Immature natural killer cell (primary cell): ENCODE measurements around the gene BMF. TPM values are rescaled to one million over a fixed set of nuclear protein-coding genes. Genes with fewer than 3 reads are reported as not detected.

Experiments
- DNase-seq, 3 donors: peaks; one replicate each; pipeline ENCODE4 v3.0.0; 2022; ENCODE audit warnings: mixed read lengths in 1 of 3
- H3K27ac Mint-ChIP-seq, 6 donors: one replicate each; pipeline ENCODE4 v1.8.0; 2020; ENCODE audit warnings: mixed read lengths in 6 of 6, mild to moderate bottlenecking in 5 of 6, inconsistent platforms in 4 of 6, moderate library complexity in 3 of 6
- H3K27me3 Mint-ChIP-seq, 3 donors: one replicate each; pipeline ENCODE4 v1.8.0; 2020 to 2021; ENCODE audit warnings: low read depth in 3 of 3, mild to moderate bottlenecking in 3 of 3, mixed read lengths in 3 of 3, moderate library complexity in 3 of 3, inconsistent platforms in 1 of 3
- H3K36me3 Mint-ChIP-seq, 3 donors: one replicate each; pipeline ENCODE4 v1.8.0; 2020; ENCODE audit warnings: mixed read lengths in 3 of 3, inconsistent platforms in 2 of 3, mild to moderate bottlenecking in 2 of 3
- H3K4me1 Mint-ChIP-seq, 2 donors: one replicate each; pipeline ENCODE4 v1.8.0; 2020; ENCODE audit warnings: inconsistent platforms in 2 of 2, mild to moderate bottlenecking in 2 of 2, mixed read lengths in 2 of 2, moderate library complexity in 1 of 2
- H3K4me3 Mint-ChIP-seq, 5 donors: one replicate each; pipeline ENCODE4 v1.8.0; 2020; ENCODE audit warnings: mild to moderate bottlenecking in 5 of 5, mixed read lengths in 5 of 5, inconsistent platforms in 3 of 5, moderate library complexity in 3 of 5
- H3K9me3 Mint-ChIP-seq, 6 donors: one replicate each; pipeline ENCODE4 v1.8.0; 2020; ENCODE audit warnings: mild to moderate bottlenecking in 6 of 6, mixed read lengths in 6 of 6, inconsistent platforms in 4 of 6, moderate library complexity in 3 of 6
- polyA plus RNA-seq, 3 donors: library from polyadenylated mRNA; unstranded; fragments of 300-500 nt; fragmentation: Illumina TruSeq; gene quantifications; one replicate each; pipeline ENCODE4 v1.2.3, GENCODE V29; 2021

BMF gene
- polyA plus RNA-seq, 3 donors from 2014 or later, result 0.38 to 0.80 TPM; not detected in 1

GRCh38 chr15:40104865-40105516 lies 3.7 kb downstream of the BMF start:
- Mint-ChIP-seq H3K4me3 (peak overlapping the region in 4 of 5 donors; percentile 3 to 60 (median 20)), H3K36me3 (no peaks in the 10 kb centered on the region), H3K27me3 (peaks cover 0 to 7% (median 5%) of the 10 kb centered on the region in 3 donors), H3K4me1 (peaks cover 29% of the 10 kb centered on the region in 2 donors), H3K27ac (peak overlapping the region in 2 of 6 donors; percentile 23 to 33), H3K9me3 (peaks cover 0 to 1% (median 0%) of the 10 kb centered on the region in 6 donors)
- DNase-seq, result peak; percentile 58 to 63 (median 59)

GRCh38 chr15:40104296-40104864 lies 4.3 kb downstream of the BMF start:
- DNase-seq, result no peak
- Mint-ChIP-seq H3K4me1 (peaks cover 26 to 27% of the 10 kb centered on the region in 2 donors), H3K36me3 (no peaks in the 10 kb centered on the region), H3K4me3 (peak overlapping the region in 2 of 5 donors; percentile 3 to 6), H3K9me3 (peaks cover 0 to 1% (median 0%) of the 10 kb centered on the region in 6 donors), H3K27me3 (peaks cover 0 to 7% (median 5%) of the 10 kb centered on the region in 3 donors), H3K27ac (no peak overlapping the region)

GRCh38 chr15:40103864-40104271 lies 4.8 kb downstream of the BMF start:
- no peak overlapping the region for H3K4me3 Mint-ChIP-seq
- no peak overlapping the region for H3K27ac Mint-ChIP-seq
- peaks cover 24 to 25% of the 10 kb centered on the region in 2 donors for H3K4me1 Mint-ChIP-seq
- DNase-seq, result no peak
- peaks cover 0 to 6% (median 5%) of the 10 kb centered on the region in 3 donors for H3K27me3 Mint-ChIP-seq
- H3K36me3 Mint-ChIP-seq, result no peaks in the 10 kb centered on the region
- peaks cover 0 to under 1% (median 0%) of the 10 kb centered on the region in 6 donors for H3K9me3 Mint-ChIP-seq

- Mint-ChIP-seq H3K36me3 (no peaks in the 10 kb centered on the region), H3K4me3 (no peak overlapping the region), H3K4me1 (peaks cover 25 to 29% of the 10 kb centered on the region in 2 donors), H3K27ac (no peak overlapping the region), H3K9me3 (no peaks in the 10 kb centered on the region), H3K27me3 (peaks cover 0 to 8% (median 2%) of the 10 kb centered on the region in 3 donors)
- DNase-seq, result no peak
Measured at GRCh38 chr15:40102897-40103858, 5.5 kb downstream of the BMF start.

- Mint-ChIP-seq H3K36me3 (no peaks in the 10 kb centered on the region), H3K4me1 (peaks cover 17 to 24% of the 10 kb centered on the region in 2 donors), H3K27me3 (peaks cover 0 to 8% (median 0%) of the 10 kb centered on the region in 3 donors), H3K9me3 (no peaks in the 10 kb centered on the region), H3K27ac (peak overlapping the region in 2 of 6 donors; percentile 19 to 22), H3K4me3 (no peak overlapping the region)
- no peak for DNase-seq
Measured at GRCh38 chr15:40100947-40101905, 7.5 kb downstream of the BMF start.

GRCh38 chr15:40100123-40100946 lies 8.3 kb downstream of the BMF start:
- Mint-ChIP-seq H3K4me3 (no peak overlapping the region), H3K27ac (peak overlapping the region in 1 of 6 donors; percentile 19), H3K27me3 (peaks cover 0 to 5% (median 2%) of the 10 kb centered on the region in 3 donors), H3K9me3 (no peaks in the 10 kb centered on the region), H3K4me1 (peaks cover 17 to 24% of the 10 kb centered on the region in 2 donors), H3K36me3 (no peaks in the 10 kb centered on the region)
- DNase-seq, result no peak

GRCh38 chr15:40098489-40099261 lies 10.0 kb downstream of the BMF start:
- H3K27ac Mint-ChIP-seq, result peak overlapping the region in 1 of 6 donors; percentile 41
- peak overlapping the region in 1 of 5 donors; percentile 30 for H3K4me3 Mint-ChIP-seq
- peaks cover 14 to 15% of the 10 kb centered on the region in 2 donors for H3K4me1 Mint-ChIP-seq
- H3K27me3 Mint-ChIP-seq, result peaks cover 0 to 4% (median 2%) of the 10 kb centered on the region in 3 donors
- H3K36me3 Mint-ChIP-seq, result no peaks in the 10 kb centered on the region
- H3K9me3 Mint-ChIP-seq, result no peaks in the 10 kb centered on the region
- no peak for DNase-seq

- DNase-seq, result no peak
- Mint-ChIP-seq H3K27ac (no peak overlapping the region), H3K4me1 (peaks cover 14 to 15% of the 10 kb centered on the region in 2 donors), H3K4me3 (no peak overlapping the region), H3K27me3 (peaks cover 0 to 4% (median 2%) of the 10 kb centered on the region in 3 donors), H3K9me3 (no peaks in the 10 kb centered on the region), H3K36me3 (no peaks in the 10 kb centered on the region)
Measured at GRCh38 chr15:40097968-40098476, 10.7 kb downstream of the BMF start.

- Mint-ChIP-seq H3K4me3 (no peak overlapping the region), H3K9me3 (no peaks in the 10 kb centered on the region), H3K36me3 (no peaks in the 10 kb centered on the region), H3K4me1 (peaks cover 14 to 15% of the 10 kb centered on the region in 2 donors), H3K27ac (no peak overlapping the region), H3K27me3 (peaks cover 0 to 4% (median 2%) of the 10 kb centered on the region in 3 donors)
- DNase-seq, result no peak
Measured at GRCh38 chr15:40097096-40097967, 11.3 kb downstream of the BMF start.

GRCh38 chr15:40096094-40096891 lies 12.4 kb downstream of the BMF start:
- Mint-ChIP-seq H3K9me3 (no peaks in the 10 kb centered on the region), H3K36me3 (peaks cover 0 to 4% (median 0%) of the 10 kb centered on the region in 3 donors), H3K4me1 (peaks cover 13 to 15% of the 10 kb centered on the region in 2 donors), H3K4me3 (no peak overlapping the region), H3K27me3 (peaks cover 0 to 4% (median 2%) of the 10 kb centered on the region in 3 donors), H3K27ac (no peak overlapping the region)
- DNase-seq, result no peak
